Bladder microvascular endothelial cell (primary cell): ENCODE measurements around the gene HEY2. TPM values are rescaled to one million over a fixed set of nuclear protein-coding genes. Genes with fewer than 3 reads are reported as not detected.

Source experiments
- total RNA-seq: library from RNA; depleted of rRNA; stranded (reverse); fragments of >200 nt; gene quantifications from 2 replicates; pipeline ENCODE4 v1.2.3, GENCODE V29; 2014

HEY2 gene
- total RNA-seq = under 0.01 TPM in 1 of 2 replicates, not detected in the other

DNA sequence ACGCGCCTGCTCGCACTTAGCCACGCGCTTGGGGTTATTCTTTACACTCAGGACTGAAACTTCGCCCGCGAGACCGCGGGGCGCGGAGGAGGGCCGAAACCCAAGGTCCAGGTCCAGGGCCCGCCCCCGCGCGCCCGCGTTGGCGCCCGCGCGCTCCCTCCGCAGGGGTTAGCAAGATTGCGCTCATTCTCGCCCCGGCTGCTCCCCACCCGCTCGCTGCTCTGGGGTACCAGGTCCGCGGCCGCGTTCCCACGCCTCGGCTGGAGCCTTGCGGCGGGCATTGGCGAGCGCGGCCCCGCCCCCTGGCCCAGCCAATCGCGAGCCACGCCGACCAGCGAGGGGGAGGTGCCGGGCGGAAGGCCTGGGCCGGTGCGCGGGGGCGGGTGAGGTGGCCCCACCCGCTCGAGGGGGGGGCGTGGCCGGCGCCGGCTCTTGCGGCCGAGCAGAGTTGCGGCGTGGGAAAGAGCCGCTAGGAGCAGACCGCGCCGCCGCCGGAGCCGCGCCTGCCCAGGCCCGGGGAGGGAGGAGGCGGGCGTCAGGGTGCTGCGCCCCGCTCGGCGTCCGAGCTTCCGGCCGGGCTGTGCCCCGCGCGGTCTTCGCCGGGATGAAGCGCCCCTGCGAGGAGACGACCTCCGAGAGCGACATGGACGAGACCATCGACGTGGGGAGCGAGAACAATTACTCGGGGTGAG is at the start of gene HEY2:
HEY2 (plus strand) TSS at position 460 of the 692 bp plus-strand sequence; CDS start at position 605, 145 bp downstream.

DNA sequence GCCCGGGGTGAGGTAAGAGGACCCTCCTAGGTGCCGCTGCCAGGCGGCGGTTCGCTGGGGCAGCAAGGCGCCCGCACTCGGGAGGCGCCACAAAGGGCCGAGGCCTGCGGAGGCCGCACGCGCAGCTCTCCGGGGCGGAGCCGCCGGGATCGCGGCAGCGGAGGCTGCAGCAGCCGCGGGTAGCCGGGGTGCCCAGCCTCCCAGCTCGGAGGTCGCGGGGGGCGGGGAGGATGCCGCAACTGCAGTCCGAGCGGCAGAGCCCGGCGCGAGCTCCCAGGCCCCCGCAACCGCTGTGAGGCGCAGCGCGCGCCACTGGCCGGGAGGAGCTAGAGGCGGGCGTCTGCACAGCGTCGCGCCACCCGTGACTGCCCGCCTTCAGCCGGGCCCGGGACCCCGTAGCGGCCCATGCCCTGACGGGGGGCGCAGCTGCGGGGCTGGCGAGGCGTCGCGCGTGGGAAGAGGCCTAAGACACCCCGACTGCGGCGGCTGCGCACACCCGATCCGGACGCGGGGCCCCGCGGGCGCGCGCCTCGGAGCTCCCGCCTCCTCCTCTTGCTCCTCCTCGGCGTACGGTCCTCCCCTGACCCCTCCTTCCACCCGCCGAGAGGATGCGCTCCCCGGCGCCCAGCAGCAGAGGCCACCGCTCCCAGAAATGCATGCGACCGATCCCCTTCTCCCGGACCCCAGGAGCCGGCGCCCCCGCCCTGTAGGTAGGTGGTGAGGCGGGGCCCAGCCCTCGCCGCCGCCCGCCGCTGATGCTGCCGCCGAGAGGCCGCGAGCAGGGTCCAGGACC is 41.1 kb downstream of the HEY2 start, which contains the start of gene NCOA7:
NCOA7 (plus strand) TSS at position 603 of the 793 bp plus-strand sequence. CDS start 24,395 bp downstream, outside the sequence.

Other genes with a start within 250 kb of the HEY2 start
- gene NCOA7, start 41.3 kb downstream of the HEY2 start, total RNA-seq = 50.2 and 159 TPM in 2 replicates
- 9.9 and 14.5 TPM in 2 replicates for gene HINT3, start 207.1 kb downstream of the HEY2 start, total RNA-seq
- 6.6 and 17.2 TPM in 2 replicates for gene TRMT11, start 236.9 kb downstream of the HEY2 start, total RNA-seq